Mesendoderm (in vitro differentiated cells): ENCODE measurements around the gene ALK.

Experiments
- DNase-seq: peaks from one replicate; pipeline ENCODE4 v3.0.0; 2013
- H2AK5ac ChIP-seq: 2 replicates; pipeline ENCODE4 v1.6.1; 2013; ENCODE audit warnings: low read length, inconsistent platforms
- H2BK120ac ChIP-seq: 2 replicates; pipeline ENCODE4 v1.6.1; 2013; ENCODE audit warnings: low read depth, mild to moderate bottlenecking, low read length, moderate library complexity, mixed read lengths
- H2BK15ac ChIP-seq: replicated peaks from 2 replicates; pipeline ENCODE4 v1.6.1; 2013; ENCODE audit warnings: low read depth, mild to moderate bottlenecking, moderate library complexity
- H2BK5ac ChIP-seq: 2 replicates; pipeline ENCODE4 v1.6.1; 2013; ENCODE audit warnings: low read length, inconsistent platforms
- H3K18ac ChIP-seq: 2 replicates; pipeline ENCODE4 v1.6.1; 2013; ENCODE audit warnings: mild to moderate bottlenecking, low read length, mixed read lengths
- H3K23ac ChIP-seq: one replicate; pipeline ENCODE4 v1.6.1; 2013; ENCODE audit warnings: low read length
- H3K27ac ChIP-seq: 2 replicates; pipeline ENCODE4 v1.5.1; 2013; ENCODE audit warnings: low read depth, mild to moderate bottlenecking, inconsistent platforms, low read length, moderate library complexity
- H3K27me3 ChIP-seq: 2 replicates; pipeline ENCODE4 v1.6.1; 2013; ENCODE audit warnings: low read length, control low read depth, mild to moderate bottlenecking, inconsistent platforms; ENCODE audit not compliant: insufficient read depth, poor library complexity
- H3K36me3 ChIP-seq: 2 replicates; pipeline ENCODE4 v1.6.1; 2013; ENCODE audit warnings: low read length, inconsistent platforms; ENCODE audit not compliant: control insufficient read depth, insufficient read depth
- H3K4ac ChIP-seq: one replicate; pipeline ENCODE4 v1.6.1; 2013; ENCODE audit warnings: low read depth, mild to moderate bottlenecking, low read length, moderate library complexity
- H3K4me1 ChIP-seq: 2 replicates; pipeline ENCODE4 v1.6.1; 2013; ENCODE audit warnings: low read depth, low read length, inconsistent platforms; ENCODE audit not compliant: control insufficient read depth
- H3K4me2 ChIP-seq: 2 replicates; pipeline ENCODE4 v1.6.1; 2013; ENCODE audit warnings: low read length
- H3K4me3 ChIP-seq: 2 replicates; pipeline ENCODE4 v1.5.1; 2013; ENCODE audit warnings: mild to moderate bottlenecking, low read length
- H3K56ac ChIP-seq: one replicate; pipeline ENCODE4 v1.6.1; 2013; ENCODE audit warnings: low read length
- H3K79me1 ChIP-seq: 2 replicates; pipeline ENCODE4 v1.6.1; 2013; ENCODE audit warnings: low read length, inconsistent platforms
- H3K79me2 ChIP-seq: 2 replicates; pipeline ENCODE4 v1.6.1; 2013; ENCODE audit warnings: mild to moderate bottlenecking, low read length; ENCODE audit not compliant: control insufficient read depth, insufficient read depth
- H3K9ac ChIP-seq: 2 replicates; pipeline ENCODE4 v1.6.1; 2013; ENCODE audit warnings: low read length, inconsistent platforms
- H4K5ac ChIP-seq: one replicate; pipeline ENCODE4 v1.6.1; 2013; ENCODE audit warnings: low read length
- H4K8ac ChIP-seq: one replicate; pipeline ENCODE4 v1.6.1; 2013; ENCODE audit warnings: low read depth, mild to moderate bottlenecking, control low read depth, low read length, moderate library complexity
- WGBS: extraction: QIAGEN DNeasy Blood & Tissue Kit; methylation state at CpG from one replicate; pipeline ENCODE4 v1.1.7; 2013; ENCODE audit warnings: low lambda C conversion rate, missing lambda C conversion rate; ENCODE audit not compliant: insufficient coverage; ENCODE audit errors: extremely low coverage; 5-methylcytosine and 5-hydroxymethylcytosine counted together

ALK gene

GRCh38 chr2:29524652-29525051 is 396.7 kb downstream of the ALK start:
- Histone ChIP-seq H3K27me3 (no peaks in the 10 kb centered on the region), H3K4me1 (no peaks in the 10 kb centered on the region), H3K4me2 (no peak overlapping the region), H3K23ac (no peak overlapping the region), H3K9ac (no peak overlapping the region), H3K79me1 (no peaks in the 10 kb centered on the region), H3K36me3 (no peaks in the 10 kb centered on the region), H3K79me2 (no peaks in the 10 kb centered on the region), H3K27ac (no peak overlapping the region), H2BK5ac (no peak overlapping the region), H3K4me3 (no peak overlapping the region), H3K18ac (no peak overlapping the region), H3K56ac (no peak overlapping the region), H4K5ac (no peak overlapping the region), H2BK120ac (no peak overlapping the region), H3K4ac (no peak overlapping the region), H2AK5ac (no peak overlapping the region), H4K8ac (no peak overlapping the region), H2BK15ac (no peak overlapping the region)
- WGBS = no CpG with 5 or more reads among the region's 1 CpG
- no peak for DNase-seq

DNA sequence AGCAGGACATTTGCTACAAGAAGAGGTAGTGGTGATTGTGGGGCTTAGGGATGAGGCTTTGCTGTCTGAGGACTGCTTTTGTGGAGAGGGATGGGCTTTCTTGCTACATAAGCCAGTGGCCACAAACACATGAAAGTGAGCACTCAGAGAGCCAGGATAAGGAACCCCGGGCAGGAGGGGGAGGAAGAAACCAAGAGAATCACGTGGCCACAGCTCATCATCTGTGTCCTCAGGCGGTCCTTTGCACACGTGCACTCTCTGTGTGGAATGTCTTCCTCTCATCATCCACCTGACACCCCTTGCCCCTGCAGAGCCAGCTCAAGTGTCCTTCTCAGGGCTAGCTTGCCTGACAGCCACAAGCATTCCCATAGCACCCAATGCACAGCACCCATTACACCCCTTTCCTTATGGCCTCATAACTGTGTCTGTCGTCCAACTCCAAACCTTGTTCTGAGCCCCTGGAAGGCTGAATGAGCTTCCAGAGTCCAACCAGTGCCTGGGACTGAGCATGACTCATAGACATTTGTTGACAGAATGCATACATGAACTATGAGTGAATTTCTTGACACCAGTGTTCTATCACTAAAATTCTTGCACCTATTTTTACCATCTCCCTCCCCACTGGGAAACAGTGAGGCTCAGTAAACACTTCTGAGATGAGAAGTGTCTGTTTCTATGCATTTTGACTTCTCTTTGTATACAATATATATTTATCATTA is 398.3 kb downstream of the ALK start:
- no peaks in the 10 kb centered on the region for H3K4me1 ChIP-seq
- WGBS = no CpG with 5 or more reads among the region's 5 CpGs
- no peak overlapping the region for H2BK15ac ChIP-seq
- no peak overlapping the region for H4K5ac ChIP-seq
- no peak overlapping the region for H3K18ac ChIP-seq
- no peak overlapping the region for H3K27ac ChIP-seq
- H3K56ac ChIP-seq = no peak overlapping the region
- H2AK5ac ChIP-seq = no peak overlapping the region
- no peak overlapping the region for H3K4ac ChIP-seq
- H3K27me3 ChIP-seq = no peaks in the 10 kb centered on the region
- no peak overlapping the region for H3K4me3 ChIP-seq
- H3K23ac ChIP-seq = no peak overlapping the region
- no peak for DNase-seq
- no peaks in the 10 kb centered on the region for H3K79me1 ChIP-seq
- H2BK120ac ChIP-seq = no peak overlapping the region
- no peak overlapping the region for H4K8ac ChIP-seq
- no peak overlapping the region for H3K9ac ChIP-seq
- no peaks in the 10 kb centered on the region for H3K36me3 ChIP-seq
- no peak overlapping the region for H3K4me2 ChIP-seq
- H2BK5ac ChIP-seq = no peak overlapping the region
- no peaks in the 10 kb centered on the region for H3K79me2 ChIP-seq

DNA sequence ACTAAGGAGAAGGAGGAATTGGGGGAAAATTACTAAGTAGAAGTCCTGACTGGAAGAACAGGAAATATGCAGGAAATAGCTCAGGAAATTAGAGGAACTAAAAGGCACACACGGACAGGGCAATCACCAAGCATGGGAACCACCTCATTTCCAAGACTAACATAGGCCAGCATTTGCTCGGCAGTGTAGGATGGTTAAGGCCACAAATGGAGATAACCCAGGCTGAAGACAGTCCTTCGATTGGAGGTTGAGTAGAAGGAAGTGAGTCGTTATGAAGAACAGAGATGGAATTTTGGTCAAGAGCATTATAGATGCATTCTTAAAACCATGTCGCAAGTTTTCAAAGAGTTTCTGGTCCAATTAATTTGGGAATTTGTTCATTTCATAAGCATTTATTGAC is 401.4 kb downstream of the ALK start:
- H3K4me1 ChIP-seq = no peaks in the 10 kb centered on the region
- H3K79me2 ChIP-seq = no peaks in the 10 kb centered on the region
- no peak overlapping the region for H3K56ac ChIP-seq
- no peak overlapping the region for H2BK15ac ChIP-seq
- DNase-seq = no peak
- H4K8ac ChIP-seq = no peak overlapping the region
- no CpG with 5 or more reads among the region's 5 CpGs for WGBS
- H3K18ac ChIP-seq = no peak overlapping the region
- no peak overlapping the region for H3K4me3 ChIP-seq
- no peak overlapping the region for H2BK120ac ChIP-seq
- H3K36me3 ChIP-seq = no peaks in the 10 kb centered on the region
- H3K79me1 ChIP-seq = no peaks in the 10 kb centered on the region
- no peak overlapping the region for H3K4me2 ChIP-seq
- H3K9ac ChIP-seq = no peak overlapping the region
- no peak overlapping the region for H2BK5ac ChIP-seq
- no peak overlapping the region for H2AK5ac ChIP-seq
- no peak overlapping the region for H3K4ac ChIP-seq
- H3K27ac ChIP-seq = no peak overlapping the region
- H4K5ac ChIP-seq = no peak overlapping the region
- H3K23ac ChIP-seq = no peak overlapping the region
- H3K27me3 ChIP-seq = no peaks in the 10 kb centered on the region

- Histone ChIP-seq H3K36me3 (no peaks in the 10 kb centered on the region), H3K4me2 (no peak overlapping the region), H3K79me2 (no peaks in the 10 kb centered on the region), H2BK15ac (no peak overlapping the region), H3K23ac (no peak overlapping the region), H3K27me3 (no peaks in the 10 kb centered on the region), H2BK5ac (no peak overlapping the region), H3K4ac (no peak overlapping the region), H3K4me1 (no peaks in the 10 kb centered on the region), H3K27ac (no peak overlapping the region), H4K5ac (no peak overlapping the region), H2BK120ac (no peak overlapping the region), H2AK5ac (no peak overlapping the region), H3K9ac (no peak overlapping the region), H3K79me1 (no peaks in the 10 kb centered on the region), H4K8ac (no peak overlapping the region), H3K18ac (no peak overlapping the region), H3K56ac (no peak overlapping the region), H3K4me3 (no peak overlapping the region)
- no peak for DNase-seq
- WGBS = no CpG with 5 or more reads among the region's 3 CpGs
These were observed 402.0 kb downstream of the ALK start for GRCh38 chr2:29519338-29519925.

- H3K4me3 ChIP-seq = no peak overlapping the region
- WGBS = no CpG with 5 or more reads among the region's 1 CpG
- no peaks in the 10 kb centered on the region for H3K4me1 ChIP-seq
- no peak overlapping the region for H3K4me2 ChIP-seq
- H4K8ac ChIP-seq = no peak overlapping the region
- no peak overlapping the region for H3K56ac ChIP-seq
- H2BK120ac ChIP-seq = no peak overlapping the region
- no peaks in the 10 kb centered on the region for H3K27me3 ChIP-seq
- no peak overlapping the region for H3K23ac ChIP-seq
- H3K9ac ChIP-seq = no peak overlapping the region
- H2AK5ac ChIP-seq = no peak overlapping the region
- H3K36me3 ChIP-seq = no peaks in the 10 kb centered on the region
- no peak overlapping the region for H3K27ac ChIP-seq
- H2BK5ac ChIP-seq = no peak overlapping the region
- DNase-seq = no peak
- H2BK15ac ChIP-seq = no peak overlapping the region
- no peaks in the 10 kb centered on the region for H3K79me2 ChIP-seq
- H3K4ac ChIP-seq = no peak overlapping the region
- no peak overlapping the region for H4K5ac ChIP-seq
- no peaks in the 10 kb centered on the region for H3K79me1 ChIP-seq
- no peak overlapping the region for H3K18ac ChIP-seq
These were observed 402.6 kb downstream of the ALK start for GRCh38 chr2:29518646-29519337.
